ENCODE results near the gene ENTPD6. TPM values are rescaled to one million over a fixed set of nuclear protein-coding genes. Genes with fewer than 3 reads are reported as not detected.

ENTPD6 gene
- total RNA-seq, 1 experiment from 2014 or later = 80.4 TPM

- CTCF ChIA-PET = no interaction called here
- intact Hi-C loops (cut with micrococcal nuclease; ENCODE audit: unreplicated experiment) = no loop called here
- H3F3A ChIP-seq (ENCODE audit: insufficient read depth, low read depth) = peaks cover 21% of the 10 kb centered on the region
- no peak overlapping the region for H3K4me3 ChIP-seq
- H4K20me1 ChIP-seq (ENCODE audit: insufficient read depth) = no peaks in the 10 kb centered on the region
- H3K4me2 ChIP-seq = no peak overlapping the region
- POLR2A ChIA-PET (ENCODE audit: unreplicated experiment) = no interaction called here
- BruUV-seq (replicated peaks) = no TSS peak
- no peak for DNase-seq
- H3K9me3 ChIP-seq (ENCODE audit: insufficient read depth, low read depth) = no peaks in the 10 kb centered on the region
- H3K36me3 ChIP-seq (ENCODE audit: low read depth) = peaks cover 11% of the 10 kb centered on the region; the same call in 1 of the 2 replicates
- H3K4me1 ChIP-seq (replicated peaks; ENCODE audit: insufficient read depth) = peaks cover 31% of the 10 kb centered on the region
- H3K9me2 ChIP-seq (ENCODE audit: insufficient read depth) = no peaks in the 10 kb centered on the region
- no peak for TF ChIP-seq EZH2 (IDR thresholded peaks at IDR 0.05; ENCODE audit: low read depth)
- TF ChIP-seq, protein P1, sequence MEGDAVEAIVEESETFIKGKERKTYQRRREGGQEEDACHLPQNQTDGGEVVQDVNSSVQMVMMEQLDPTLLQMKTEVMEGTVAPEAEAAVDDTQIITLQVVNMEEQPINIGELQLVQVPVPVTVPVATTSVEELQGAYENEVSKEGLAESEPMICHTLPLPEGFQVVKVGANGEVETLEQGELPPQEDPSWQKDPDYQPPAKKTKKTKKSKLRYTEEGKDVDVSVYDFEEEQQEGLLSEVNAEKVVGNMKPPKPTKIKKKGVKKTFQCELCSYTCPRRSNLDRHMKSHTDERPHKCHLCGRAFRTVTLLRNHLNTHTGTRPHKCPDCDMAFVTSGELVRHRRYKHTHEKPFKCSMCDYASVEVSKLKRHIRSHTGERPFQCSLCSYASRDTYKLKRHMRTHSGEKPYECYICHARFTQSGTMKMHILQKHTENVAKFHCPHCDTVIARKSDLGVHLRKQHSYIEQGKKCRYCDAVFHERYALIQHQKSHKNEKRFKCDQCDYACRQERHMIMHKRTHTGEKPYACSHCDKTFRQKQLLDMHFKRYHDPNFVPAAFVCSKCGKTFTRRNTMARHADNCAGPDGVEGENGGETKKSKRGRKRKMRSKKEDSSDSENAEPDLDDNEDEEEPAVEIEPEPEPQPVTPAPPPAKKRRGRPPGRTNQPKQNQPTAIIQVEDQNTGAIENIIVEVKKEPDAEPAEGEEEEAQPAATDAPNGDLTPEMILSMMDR (conservative IDR thresholded peaks at IDR 0.05) = no peak
- 0 out of 2 replicates have a peak, but pooled peaks cover 6% of the 10 kb centered on the region for H3K79me2 ChIP-seq (ENCODE audit: low read depth)
- no peaks in the 10 kb centered on the region for H3K27me3 ChIP-seq (ENCODE audit: insufficient read depth, low read depth)
- no peak overlapping the region for H2AFZ ChIP-seq
- no peak overlapping the region for H3K27ac ChIP-seq
These were observed 23.9 kb downstream of the ENTPD6 start for GRCh38 chr20:25219365-25219764.

DNA sequence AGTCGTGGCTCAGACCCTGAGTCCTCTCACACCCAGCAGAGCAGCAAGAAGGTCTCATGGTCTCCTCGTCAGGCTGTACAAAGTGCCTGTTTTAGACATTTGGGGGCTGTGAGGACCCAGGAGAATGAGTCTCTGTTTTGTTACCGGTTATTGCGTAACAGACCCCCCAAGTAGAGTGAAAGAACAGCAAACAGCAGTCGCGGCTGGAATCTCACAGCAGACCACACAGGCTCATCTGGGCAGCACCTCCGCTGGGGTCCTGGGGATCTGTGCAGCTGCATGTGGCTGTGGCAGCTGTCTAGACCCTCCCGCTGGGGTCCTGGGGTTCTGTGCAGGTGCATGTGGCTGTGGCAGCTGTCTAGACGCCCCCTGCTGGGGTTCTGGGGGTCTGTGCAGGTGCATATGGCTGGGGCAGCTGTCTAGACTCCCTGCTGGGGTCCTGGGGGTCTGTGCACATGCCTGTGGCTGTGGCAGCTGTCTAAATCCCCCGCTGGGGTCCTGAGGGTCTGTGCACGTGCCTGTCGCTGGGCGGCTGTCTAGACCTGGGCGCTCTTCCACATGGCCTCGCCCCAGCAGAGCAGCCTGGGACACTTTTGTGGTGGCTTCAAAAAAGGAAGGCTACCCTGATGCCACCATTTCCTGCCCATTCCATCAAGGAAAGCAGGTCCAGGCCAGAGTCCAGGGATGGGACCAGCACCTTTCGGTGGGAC, 24.7 kb downstream of the ENTPD6 start:
- no peak for DNase-seq
- 0 out of 2 replicates have a peak overlapping the region, but pooled peaks have one; percentile 97 for H3K27ac ChIP-seq
- CTCF ChIA-PET = interaction anchor here (2.0 kb wide), 1 partner anchor 35 kb away, joined by 7 read pairs; no protein-coding TSS in a partner anchor
- peaks cover 4% of the 10 kb centered on the region; the same call in 1 of the 2 replicates for H3K36me3 ChIP-seq (ENCODE audit: low read depth)
- no peak overlapping the region for H3K4me2 ChIP-seq
- POLR2A ChIA-PET (ENCODE audit: unreplicated experiment) = interaction anchor here (0.8 kb wide), 1 partner anchor 26 kb away, joined by 7 read pairs; no protein-coding TSS in a partner anchor
- H3K4me1 ChIP-seq (replicated peaks; ENCODE audit: insufficient read depth) = peaks cover 37% of the 10 kb centered on the region
- H3K9me3 ChIP-seq (ENCODE audit: insufficient read depth, low read depth) = no peaks in the 10 kb centered on the region
- peaks cover 24% of the 10 kb centered on the region for H3F3A ChIP-seq (ENCODE audit: insufficient read depth, low read depth)
- intact Hi-C loops (cut with micrococcal nuclease; ENCODE audit: unreplicated experiment) = no loop called here
- BruUV-seq (replicated peaks) = no TSS peak
- H2AFZ ChIP-seq = no peak overlapping the region
- H4K20me1 ChIP-seq (ENCODE audit: insufficient read depth) = no peaks in the 10 kb centered on the region
- no peaks in the 10 kb centered on the region for H3K27me3 ChIP-seq (ENCODE audit: insufficient read depth, low read depth)
- TF ChIP-seq, protein P1 (conservative IDR thresholded peaks at IDR 0.05) = peak; percentile 34
- no peak for TF ChIP-seq EZH2 (IDR thresholded peaks at IDR 0.05; ENCODE audit: low read depth)
- no peaks in the 10 kb centered on the region for H3K9me2 ChIP-seq (ENCODE audit: insufficient read depth)
- no peak overlapping the region for H3K4me3 ChIP-seq
- peaks cover 14% of the 10 kb centered on the region for H3K79me2 ChIP-seq (ENCODE audit: low read depth)

DNA sequence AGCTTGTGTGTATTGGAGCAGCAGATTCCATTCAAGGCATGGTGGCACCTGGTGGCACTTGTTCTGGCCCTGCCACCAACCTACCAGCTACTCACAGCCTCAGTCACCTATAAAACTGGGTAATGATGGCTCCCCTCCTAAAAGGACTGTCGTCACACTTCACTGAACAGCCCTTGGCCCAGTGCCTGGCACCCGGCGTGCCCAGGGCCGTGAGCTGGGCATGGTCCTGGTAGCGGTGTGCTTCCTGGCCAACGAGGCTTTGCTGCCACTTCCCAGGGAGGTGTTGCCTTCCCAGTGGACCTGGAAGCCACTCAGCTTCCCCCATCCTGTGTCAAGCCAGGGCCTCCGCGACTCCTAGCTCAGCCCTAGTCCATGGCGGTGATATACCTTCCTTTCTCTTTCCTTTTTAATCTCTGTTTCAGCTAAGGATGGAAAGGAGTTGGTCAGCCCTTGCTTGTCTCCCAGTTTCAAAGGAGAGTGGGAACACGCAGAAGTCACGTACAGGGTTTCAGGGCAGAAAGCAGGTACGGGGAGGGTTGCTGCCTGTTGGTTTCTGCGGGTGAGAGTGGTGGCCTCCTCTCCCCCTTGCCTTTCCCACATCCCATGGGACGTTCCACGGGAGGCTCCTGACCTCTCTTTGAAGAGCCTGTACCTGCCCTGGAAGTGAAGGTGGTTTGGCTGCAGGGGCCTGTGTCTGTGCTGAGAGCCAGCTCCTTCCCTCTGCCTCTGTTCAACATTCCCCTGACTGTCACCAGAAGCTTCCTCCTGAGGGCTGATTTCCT, 25.5 kb downstream of the ENTPD6 start:
- POLR2A ChIA-PET (ENCODE audit: unreplicated experiment) = interaction anchor here (0.8 kb wide), 1 partner anchor 25 kb away, joined by 7 read pairs; no protein-coding TSS in a partner anchor
- peaks cover 37% of the 10 kb centered on the region for H3K4me1 ChIP-seq (replicated peaks; ENCODE audit: insufficient read depth)
- H3K27ac ChIP-seq = peak overlapping the region; percentile 97
- BruUV-seq (replicated peaks) = no TSS peak
- H3K4me3 ChIP-seq = no peak overlapping the region
- no peak for DNase-seq
- no peak overlapping the region for H2AFZ ChIP-seq
- H3K36me3 ChIP-seq (ENCODE audit: low read depth) = 0 out of 2 replicates have a peak, but pooled peaks cover 4% of the 10 kb centered on the region
- no peaks in the 10 kb centered on the region for H3K9me3 ChIP-seq (ENCODE audit: insufficient read depth, low read depth)
- no peak overlapping the region for H3K4me2 ChIP-seq
- peaks cover 16% of the 10 kb centered on the region for H3K79me2 ChIP-seq (ENCODE audit: low read depth)
- H3F3A ChIP-seq (ENCODE audit: insufficient read depth, low read depth) = peaks cover 24% of the 10 kb centered on the region
- TF ChIP-seq, protein P1 (conservative IDR thresholded peaks at IDR 0.05) = no peak
- TF ChIP-seq EZH2 (IDR thresholded peaks at IDR 0.05; ENCODE audit: low read depth) = no peak
- intact Hi-C loops (cut with micrococcal nuclease; ENCODE audit: unreplicated experiment) = no loop called here
- no peaks in the 10 kb centered on the region for H4K20me1 ChIP-seq (ENCODE audit: insufficient read depth)
- H3K27me3 ChIP-seq (ENCODE audit: insufficient read depth, low read depth) = no peaks in the 10 kb centered on the region
- no peaks in the 10 kb centered on the region for H3K9me2 ChIP-seq (ENCODE audit: insufficient read depth)
- CTCF ChIA-PET = interaction anchor here (2.0 kb wide), 1 partner anchor 34 kb away, joined by 7 read pairs; no protein-coding TSS in a partner anchor

Measured in PC-9 (cell line).